GM23248 (cell line): ENCODE data around the gene EML1. TPM values are rescaled to one million over a fixed set of nuclear protein-coding genes. Genes with fewer than 3 reads are reported as not detected.

Source experiments
- DNase-seq: peaks from one replicate; pipeline ENCODE4 v3.0.0-alpha.2; 2015
- H2AFZ ChIP-seq: fragments of 200-600 bp; sonication (generic); 2 replicates; pipeline ENCODE4 v1.6.1; 2016; ENCODE audit warnings: antibody characterized with exemption
- H3F3A ChIP-seq: fragments of 200-600 bp; sonication (generic); 2 replicates; pipeline ENCODE4 v1.6.1; 2016; ENCODE audit warnings: mild to moderate bottlenecking, antibody characterized with exemption, mixed run types; ENCODE audit not compliant: insufficient read depth
- H3K27ac ChIP-seq: fragments of 200-600 bp; sonication (generic); 2 replicates; pipeline ENCODE4 v1.5.1; 2016; ENCODE audit warnings: mild to moderate bottlenecking
- H3K27me3 ChIP-seq: fragments of 200-600 bp; sonication (generic); replicated peaks from 2 replicates; pipeline ENCODE4 v1.6.1; 2016; ENCODE audit warnings: mild to moderate bottlenecking; ENCODE audit not compliant: insufficient read depth
- H3K36me3 ChIP-seq: fragments of 200-600 bp; sonication (generic); 2 replicates; pipeline ENCODE4 v1.6.1; 2016; ENCODE audit warnings: low read depth, mild to moderate bottlenecking
- H3K4me1 ChIP-seq: fragments of 200-600 bp; sonication (generic); 2 replicates; pipeline ENCODE4 v1.6.1; 2016; ENCODE audit warnings: mild to moderate bottlenecking; ENCODE audit not compliant: insufficient read depth
- H3K4me2 ChIP-seq: fragments of 200-600 bp; sonication (generic); one replicate; pipeline ENCODE4 v1.6.1; 2016; ENCODE audit warnings: mild to moderate bottlenecking; ENCODE audit not compliant: unreplicated experiment
- H3K4me3 ChIP-seq: fragments of 200-600 bp; sonication (generic); 2 replicates; pipeline ENCODE4 v1.5.1; 2016; ENCODE audit warnings: mild to moderate bottlenecking
- H3K79me2 ChIP-seq: fragments of 200-600 bp; sonication (generic); 2 replicates; pipeline ENCODE4 v1.6.1; 2016; ENCODE audit warnings: mild to moderate bottlenecking; ENCODE audit not compliant: insufficient read depth
- H3K9ac ChIP-seq: fragments of 200-600 bp; sonication (generic); 2 replicates; pipeline ENCODE4 v1.6.1; 2016; ENCODE audit warnings: mild to moderate bottlenecking
- H3K9me2 ChIP-seq: fragments of 200-600 bp; sonication (generic); 2 replicates; pipeline ENCODE4 v1.6.1; 2016; ENCODE audit warnings: mixed run types, mild to moderate bottlenecking, moderate library complexity; ENCODE audit not compliant: insufficient read depth
- H3K9me3 ChIP-seq: fragments of 200-600 bp; sonication (generic); one replicate; pipeline ENCODE4 v1.6.1; 2017; ENCODE audit warnings: low read depth
- H4K20me1 ChIP-seq: fragments of 200-600 bp; sonication (generic); 2 replicates; pipeline ENCODE4 v1.6.0; 2016; ENCODE audit not compliant: insufficient read depth
- EZH2 ChIP-seq: fragments of 200-600 bp; sonication (generic); IDR thresholded peaks from 2 replicates; pipeline ENCODE4 v1.6.1; 2018; ENCODE audit warnings: antibody characterized with exemption, mild to moderate bottlenecking; ENCODE audit not compliant: insufficient read depth, poor library complexity, severe bottlenecking
- EZH2phosphoT487 ChIP-seq: fragments of 200-600 bp; sonication (generic); IDR thresholded peaks from 2 replicates; pipeline ENCODE4 v1.6.1; 2018; ENCODE audit warnings: antibody characterized with exemption, moderate library complexity, mild to moderate bottlenecking, low read depth; ENCODE audit not compliant: insufficient read depth
- WGBS, 2 experiments: methylation state at CpG; one replicate each; pipeline ENCODE4 v1.1.6; 2015 to 2017; ENCODE audit warnings: low lambda C conversion rate in 2 of 2, low coverage in 1 of 2; ENCODE audit errors: missing lambda C conversion rate in 2 of 2; 5-methylcytosine and 5-hydroxymethylcytosine counted together
- in situ Hi-C: fragments of 300-500 bp; cut with MboI; formaldehyde crosslinking; loops from 2 replicates; pipeline ENCODE4 v1.15.0; 2020
- polyA plus RNA-seq: library from polyadenylated mRNA; unstranded; fragments of >200 nt; fragmentation: Nextera tagmentation; extraction: Ambion mirVana; gene quantifications from 2 replicates; pipeline ENCODE4 v1.2.1, GENCODE V29; 2016
- total RNA-seq: library from RNA; depleted of rRNA; stranded (reverse); fragments of >200 nt; shearing (Covaris generic); gene quantifications from 2 replicates; pipeline ENCODE4 v1.2.3, GENCODE V29; 2014

The EML1 gene
- total and polyA plus RNA-seq, 2 experiments from 2014 or later, result 14.8 to 17.9 TPM

DNA sequence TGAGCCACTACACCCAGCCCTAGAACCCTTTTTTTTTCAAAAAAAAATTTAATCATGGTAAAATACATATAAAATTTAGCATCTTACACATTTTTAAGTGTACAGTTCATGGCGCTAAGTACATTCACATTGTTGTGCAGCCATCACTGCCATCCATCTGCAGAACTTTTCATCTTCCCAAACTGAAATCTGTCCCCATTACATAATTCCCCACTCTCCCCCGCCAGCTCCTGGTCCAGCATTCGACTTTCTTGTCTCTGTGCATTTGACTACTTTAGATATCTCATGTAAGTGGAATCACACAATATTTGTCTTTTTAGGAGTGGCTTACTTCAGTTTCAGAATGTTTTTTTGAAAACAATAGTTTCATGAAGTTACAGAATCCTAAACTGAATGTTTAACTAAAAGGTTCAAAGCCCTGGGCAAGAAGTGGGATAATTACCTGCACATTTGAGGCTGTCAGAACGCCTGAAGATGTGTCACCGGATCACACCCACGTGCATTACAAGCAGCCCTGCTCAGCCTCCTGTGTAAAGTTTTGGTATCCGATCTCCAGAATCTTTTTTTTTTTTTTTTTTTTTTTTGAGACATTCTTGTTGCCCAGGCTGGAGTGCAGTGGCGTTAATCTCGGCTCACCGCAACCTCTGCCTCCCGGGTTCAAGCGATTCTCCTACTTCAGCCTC is 12.7 kb downstream of the EML1 start:
- peaks cover 36% of the 10 kb centered on the region for H3K4me1 ChIP-seq
- H3K9me3 ChIP-seq, result no peaks in the 10 kb centered on the region
- no peak for TF ChIP-seq EZH2
- H3K27me3 ChIP-seq, result no peaks in the 10 kb centered on the region
- peak overlapping the region; percentile 15 for H3K4me2 ChIP-seq
- peaks cover 39% of the 10 kb centered on the region for H3F3A ChIP-seq
- peak; percentile 55 for DNase-seq
- H3K9ac ChIP-seq, result no peak overlapping the region
- H2AFZ ChIP-seq, result no peak overlapping the region
- in situ Hi-C loops, result no loop called here
- H3K9me2 ChIP-seq, result no peaks in the 10 kb centered on the region
- 49 to 55% methylated on average over 11 to 12 of the region's 12 CpGs for WGBS, 2 experiments
- no peaks in the 10 kb centered on the region for H3K36me3 ChIP-seq
- no peak overlapping the region for H3K27ac ChIP-seq
- H4K20me1 ChIP-seq, result no peaks in the 10 kb centered on the region
- H3K79me2 ChIP-seq, result peaks cover 22% of the 10 kb centered on the region; the same call in 1 of the 2 replicates
- no peak overlapping the region for H3K4me3 ChIP-seq

DNA sequence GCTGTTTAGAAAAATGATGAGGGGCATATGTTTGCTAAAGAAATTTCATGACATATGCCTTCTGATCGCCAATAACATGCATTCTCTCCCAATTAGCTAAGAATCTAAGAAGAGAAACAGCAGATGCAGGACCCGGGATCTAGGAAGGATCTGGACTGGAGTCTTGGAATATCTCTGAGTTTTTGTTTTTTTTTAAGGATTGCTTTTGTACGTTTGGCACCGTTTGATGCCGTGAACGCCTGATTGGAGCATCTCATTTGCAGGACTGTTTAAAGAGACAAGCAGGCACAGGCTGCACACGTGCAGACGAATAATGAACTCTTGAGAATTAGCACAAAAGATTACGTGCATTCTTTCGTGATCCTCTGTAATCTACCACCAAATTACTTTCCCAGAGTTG is 13.6 kb downstream of the EML1 start:
- H3K4me3 ChIP-seq, result no peak overlapping the region
- H3K36me3 ChIP-seq, result no peaks in the 10 kb centered on the region
- in situ Hi-C loops, result no loop called here
- DNase-seq, result no peak
- H3K4me2 ChIP-seq, result no peak overlapping the region
- peaks cover 19% of the 10 kb centered on the region; the same call in 1 of the 2 replicates for H3K79me2 ChIP-seq
- H3K4me1 ChIP-seq, result peaks cover 36% of the 10 kb centered on the region
- no peak overlapping the region for H3K9ac ChIP-seq
- no peaks in the 10 kb centered on the region for H3K27me3 ChIP-seq
- H4K20me1 ChIP-seq, result no peaks in the 10 kb centered on the region
- no peaks in the 10 kb centered on the region for H3K9me2 ChIP-seq
- peaks cover 42% of the 10 kb centered on the region for H3F3A ChIP-seq
- 45 to 50% methylated on average over 10 of the region's 10 CpGs for WGBS, 2 experiments
- no peak overlapping the region for H3K27ac ChIP-seq
- H2AFZ ChIP-seq, result no peak overlapping the region
- TF ChIP-seq EZH2phosphoT487, result no peak
- no peaks in the 10 kb centered on the region for H3K9me3 ChIP-seq

DNA sequence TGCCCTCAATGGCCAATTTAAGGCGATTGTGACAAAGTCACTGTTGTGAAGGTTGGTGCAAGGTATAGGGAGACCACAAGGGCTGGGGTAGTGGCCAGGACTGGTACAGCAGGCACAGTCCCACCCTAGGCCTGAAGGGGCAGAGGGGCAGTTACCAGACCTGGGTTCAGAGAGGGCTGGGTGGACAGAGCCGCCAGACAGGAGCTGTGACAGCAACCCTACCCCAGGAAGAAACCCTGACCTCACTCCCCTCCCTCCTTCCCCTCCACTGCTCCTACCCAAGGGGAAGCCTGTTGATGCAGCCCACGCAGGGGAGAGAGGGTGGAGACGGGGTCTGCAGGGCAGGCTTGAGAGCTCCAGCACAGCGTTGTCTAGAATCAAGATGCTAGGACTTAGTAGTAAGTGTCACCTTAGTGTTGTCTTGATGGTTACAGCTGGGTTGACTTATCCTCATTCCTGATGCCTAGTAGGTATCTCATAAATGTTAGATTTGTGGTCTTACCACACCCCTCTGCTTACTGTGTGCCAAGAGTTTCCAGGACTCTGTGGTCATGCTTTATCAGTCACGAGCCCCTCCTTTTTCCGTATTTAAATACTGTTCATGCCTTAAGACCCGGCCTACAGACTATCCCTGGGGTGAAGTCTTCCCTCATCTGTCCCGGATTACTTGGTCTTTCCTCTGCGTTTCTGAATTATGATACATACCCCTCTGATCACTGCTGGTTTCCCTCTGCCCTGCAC is 14.4 kb downstream of the EML1 start:
- H3K79me2 ChIP-seq, result peaks cover 21% of the 10 kb centered on the region; the same call in 1 of the 2 replicates
- TF ChIP-seq EZH2, result no peak
- no peak for TF ChIP-seq EZH2phosphoT487
- DNase-seq, result peak; percentile 75
- H3K9me2 ChIP-seq, result no peaks in the 10 kb centered on the region
- H3K4me1 ChIP-seq, result peaks cover 36% of the 10 kb centered on the region
- 21 to 25% methylated on average over 10 of the region's 10 CpGs for WGBS, 2 experiments
- H3K36me3 ChIP-seq, result no peaks in the 10 kb centered on the region
- in situ Hi-C loops, result no loop called here
- H2AFZ ChIP-seq, result no peak overlapping the region
- no peaks in the 10 kb centered on the region for H3K9me3 ChIP-seq
- peak overlapping the region; percentile 45 for H3K9ac ChIP-seq
- H3K4me3 ChIP-seq, result peak overlapping the region; percentile 36
- H3F3A ChIP-seq, result peaks cover 42% of the 10 kb centered on the region
- H4K20me1 ChIP-seq, result no peaks in the 10 kb centered on the region
- no peaks in the 10 kb centered on the region for H3K27me3 ChIP-seq
- H3K27ac ChIP-seq, result peak overlapping the region; percentile 80
- peak overlapping the region; percentile 74 for H3K4me2 ChIP-seq

DNA sequence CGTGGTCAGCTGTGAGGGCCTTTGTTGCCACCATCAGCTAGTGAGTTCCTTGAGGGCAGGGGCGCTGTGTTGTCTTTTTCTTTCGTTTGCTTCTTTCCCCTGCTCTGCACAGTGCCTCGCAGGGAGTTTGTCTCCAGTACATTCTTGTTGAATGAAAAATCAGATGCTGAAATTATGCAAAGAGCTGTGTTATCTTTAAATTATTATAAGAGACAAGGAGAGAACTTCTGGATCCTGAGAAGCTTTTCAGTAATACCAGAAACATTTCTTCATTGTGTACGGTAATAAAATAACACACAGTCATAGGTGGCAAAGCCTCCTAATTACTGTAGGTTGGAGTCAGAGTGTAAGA is 14.9 kb downstream of the EML1 start:
- H3K4me3 ChIP-seq, result peak overlapping the region; percentile 36
- H3K79me2 ChIP-seq, result peaks cover 19% of the 10 kb centered on the region; the same call in 1 of the 2 replicates
- H3K4me1 ChIP-seq, result peaks cover 36% of the 10 kb centered on the region
- no peaks in the 10 kb centered on the region for H3K9me3 ChIP-seq
- TF ChIP-seq EZH2 (no peak), EZH2phosphoT487 (no peak)
- no peaks in the 10 kb centered on the region for H3K27me3 ChIP-seq
- peaks cover 42% of the 10 kb centered on the region for H3F3A ChIP-seq
- no peak for DNase-seq
- peak overlapping the region; percentile 74 for H3K4me2 ChIP-seq
- no peaks in the 10 kb centered on the region for H3K36me3 ChIP-seq
- peak overlapping the region; percentile 45 for H3K9ac ChIP-seq
- in situ Hi-C loops, result no loop called here
- H3K9me2 ChIP-seq, result no peaks in the 10 kb centered on the region
- H4K20me1 ChIP-seq, result no peaks in the 10 kb centered on the region
- H3K27ac ChIP-seq, result peak overlapping the region; percentile 80
- WGBS, 2 experiments, result 21 to 25% methylated on average over 5 of the region's 5 CpGs
- H2AFZ ChIP-seq, result no peak overlapping the region
